CD4-positive, alpha-beta T cell treated with Interleukin-21 for 1 hour (primary cell): ENCODE results near the gene TM7SF2.
"Not testable (repeated sequence)": the region's sequence is repeated elsewhere in the genome, so short reads cannot be mapped to it uniquely, and the experiment has no call there.

Experiments
- DNase-seq: peaks from one replicate; pipeline ENCODE4 v3.0.0-alpha.2; 2020

Gene TM7SF2

GRCh38 chr11:65115361-65116082, 3.9 kb downstream of the TM7SF2 start:
- no peak for DNase-seq

- peak; percentile 71 for DNase-seq
These were observed 4.9 kb downstream of the TM7SF2 start for GRCh38 chr11:65116370-65117205.

- peak; percentile 100 for DNase-seq
These were observed 5.8 kb downstream of the TM7SF2 start, which contains the start of gene ZNHIT2 for GRCh38 chr11:65117206-65118096. TSS of gene ZNHIT2 (minus strand) at chr11:65117701. CDS start at chr11:65117653, 48 bp downstream.

GRCh38 chr11:65118097-65118837, 6.6 kb downstream of the TM7SF2 start:
- DNase-seq, result no peak

- not testable (repeated sequence) for DNase-seq
These were observed 7.4 kb downstream of the TM7SF2 start for GRCh38 chr11:65118891-65119669.

GRCh38 chr11:65119670-65119995, 8.0 kb downstream of the TM7SF2 start:
- no peak for DNase-seq

- DNase-seq, result no peak
These were observed 9.2 kb downstream of the TM7SF2 start for GRCh38 chr11:65120831-65121230.

- DNase-seq, result peak; percentile 51
These were observed 9.8 kb downstream of the TM7SF2 start for GRCh38 chr11:65121447-65121864.

- DNase-seq, result peak; percentile 99
These were observed 10.4 kb downstream of the TM7SF2 start, which contains the start of the genes FAU and MRPL49 for GRCh38 chr11:65121865-65122696. TSS of gene FAU (minus strand) at chr11:65122134. CDS start at chr11:65121813, 321 bp downstream. TSS of gene MRPL49 (plus strand) at chr11:65122321. CDS start at chr11:65122347, 26 bp downstream.

- no peak for DNase-seq
These were observed 13.0 kb downstream of the TM7SF2 start for GRCh38 chr11:65124480-65125196.

GRCh38 chr11:65125197-65126056, 13.8 kb downstream of the TM7SF2 start:
- no peak for DNase-seq

GRCh38 chr11:65126624-65127274, 15.1 kb downstream of the TM7SF2 start:
- no peak for DNase-seq

GRCh38 chr11:65127473-65128181, 16.0 kb downstream of the TM7SF2 start:
- DNase-seq, result no peak

- DNase-seq, result no peak
These were observed 16.8 kb downstream of the TM7SF2 start for GRCh38 chr11:65128182-65129145.

GRCh38 chr11:65129649-65130441, 18.2 kb downstream of the TM7SF2 start:
- no peak for DNase-seq
